IMR-90 (cell line): ENCODE measurements around the gene ANAPC5. TPM values are rescaled to one million over a fixed set of nuclear protein-coding genes. Genes with fewer than 3 reads are reported as not detected.

Experiments used
- ATAC-seq: fragments of 200-7000 bp; cut with Tn5 transposase; 2 replicates; pipeline ENCODE4 v1.9.1; 2020; ENCODE audit warnings: low read depth, mild to moderate bottlenecking, moderate library complexity
- BruUV-seq: library from RNA; stranded (reverse); fragments of 400-500 nt; replicated peaks from 2 replicates; lab custom pipeline; 2021; lab: Mats Ljungman, UMichigan
- CTCF ChIA-PET: fragments of 300-600 bp; formaldehyde crosslinking; extraction: SDS; loops from one replicate; lab custom pipeline; 2021; ENCODE audit warnings: antibody characterized with exemption; lab: Yijun Ruan, JAX
- POLR2A ChIA-PET: fragments of 300-600 bp; sonication (Branson Sonifier 250); formaldehyde crosslinking; loops from one replicate; lab custom pipeline; 2022; ENCODE audit warnings: antibody characterized with exemption; ENCODE audit not compliant: unreplicated experiment; lab: Charles Lee
- DNase-seq: peaks from one replicate; pipeline ENCODE4 v3.0.0; 2013
- H2AFZ ChIP-seq: replicated peaks from 2 replicates; pipeline ENCODE3; 2013; ENCODE audit warnings: low read length, mild to moderate bottlenecking; ENCODE audit not compliant: poor library complexity
- H2AK5ac ChIP-seq: 2 replicates; pipeline ENCODE4 v1.6.1; 2013; ENCODE audit warnings: low read depth, low read length, inconsistent platforms
- H2AK9ac ChIP-seq: replicated peaks from 2 replicates; pipeline ENCODE3; 2013; ENCODE audit warnings: mild to moderate bottlenecking, low read depth, low read length, moderate library complexity; ENCODE audit not compliant: poor library complexity
- H2BK120ac ChIP-seq: 2 replicates; pipeline ENCODE4 v1.6.1; 2013; ENCODE audit warnings: low read depth, low read length, inconsistent platforms
- H2BK15ac ChIP-seq: 3 replicates; pipeline ENCODE4 v1.6.1; 2013; ENCODE audit warnings: low read depth, low read length, inconsistent platforms
- H2BK20ac ChIP-seq: 2 replicates; pipeline ENCODE4 v1.6.1; 2013; ENCODE audit warnings: low read depth, mild to moderate bottlenecking, inconsistent platforms, low read length, moderate library complexity
- H2BK5ac ChIP-seq: 2 replicates; pipeline ENCODE4 v1.6.1; 2013; ENCODE audit warnings: mild to moderate bottlenecking, low read depth, low read length, inconsistent platforms; ENCODE audit not compliant: poor library complexity, severe bottlenecking
- H3K14ac ChIP-seq: replicated peaks from 2 replicates; pipeline ENCODE4 v1.6.1; 2013; ENCODE audit warnings: low read depth, low read length, inconsistent platforms
- H3K18ac ChIP-seq: 2 replicates; pipeline ENCODE4 v1.6.1; 2013; ENCODE audit warnings: low read depth, low read length, control low read depth
- H3K23ac ChIP-seq: 2 replicates; pipeline ENCODE4 v1.6.1; 2013; ENCODE audit warnings: low read depth, low read length, inconsistent platforms
- H3K27ac ChIP-seq: 2 replicates; pipeline ENCODE4 v1.5.1; 2013; ENCODE audit warnings: mild to moderate bottlenecking, control low read depth, low read length; ENCODE audit not compliant: insufficient read depth
- H3K27me3 ChIP-seq: 2 replicates; pipeline ENCODE4 v1.6.1; 2013; ENCODE audit warnings: low read length; ENCODE audit not compliant: control insufficient read depth, insufficient read depth
- H3K36me3 ChIP-seq: 2 replicates; pipeline ENCODE4 v1.6.1; 2013; ENCODE audit warnings: low read length, mixed read lengths; ENCODE audit not compliant: control insufficient read depth, insufficient read depth
- H3K4ac ChIP-seq: 2 replicates; pipeline ENCODE4 v1.6.1; 2013; ENCODE audit warnings: low read depth, low read length, inconsistent platforms
- H3K4me1 ChIP-seq: 2 replicates; pipeline ENCODE4 v1.6.1; 2013; ENCODE audit warnings: low read length, mixed read lengths; ENCODE audit not compliant: control insufficient read depth, insufficient read depth
- H3K4me2 ChIP-seq: 2 replicates; pipeline ENCODE4 v1.6.1; 2013; ENCODE audit warnings: low read depth, mild to moderate bottlenecking, control low read depth, low read length, moderate library complexity
- H3K4me3 ChIP-seq: 2 replicates; pipeline ENCODE4 v1.5.1; 2013; ENCODE audit warnings: low read depth, mild to moderate bottlenecking, control low read depth, low read length, moderate library complexity; ENCODE audit not compliant: insufficient read depth
- H3K56ac ChIP-seq: 2 replicates; pipeline ENCODE4 v1.6.1; 2013; ENCODE audit warnings: low read length, inconsistent platforms; ENCODE audit not compliant: insufficient read depth; ENCODE audit errors: extremely low read depth
- H3K79me1 ChIP-seq, 2 experiments: 2 replicates each; pipeline ENCODE4 v1.6.1; 2013; ENCODE audit warnings: low read length in 2 of 2, inconsistent platforms in 1 of 2, low read depth in 1 of 2
- H3K9ac ChIP-seq: 2 replicates; pipeline ENCODE4 v1.6.1; 2013; ENCODE audit warnings: low read depth, low read length, control low read depth
- H3K9me1 ChIP-seq: 2 replicates; pipeline ENCODE4 v1.6.1; 2013; ENCODE audit warnings: low read length, inconsistent platforms; ENCODE audit not compliant: insufficient read depth
- H3K9me3 ChIP-seq: 2 replicates; pipeline ENCODE4 v1.6.1; 2013; ENCODE audit warnings: low read length; ENCODE audit not compliant: control insufficient read depth, insufficient read depth
- H4K20me1 ChIP-seq: 2 replicates; pipeline ENCODE4 v1.6.1; 2013; ENCODE audit warnings: low read length, inconsistent platforms; ENCODE audit not compliant: insufficient read depth
- H4K5ac ChIP-seq: 2 replicates; pipeline ENCODE4 v1.6.1; 2013; ENCODE audit warnings: mild to moderate bottlenecking, low read depth, low read length, control low read depth
- H4K8ac ChIP-seq, 2 experiments: 2 replicates each; pipeline ENCODE4 v1.6.1; 2013; ENCODE audit warnings: low read depth in 2 of 2, low read length in 2 of 2, control low read depth in 1 of 2, inconsistent platforms in 1 of 2
- H4K91ac ChIP-seq: 2 replicates; pipeline ENCODE4 v1.6.1; 2013; ENCODE audit warnings: low read depth, low read length, inconsistent platforms; ENCODE audit not compliant: insufficient read depth
- BHLHE40 ChIP-seq: fragments of 150-350 bp; IDR thresholded peaks from 2 replicates; pipeline ENCODE4 v1.6.1; 2016; ENCODE audit warnings: mild to moderate bottlenecking, low read depth, low read length
- CEBPB ChIP-seq: IDR thresholded peaks from 2 replicates; pipeline ENCODE4 v1.6.1; 2012; ENCODE audit warnings: low read depth, low read length, improper control_type of control experiment
- CHD1 ChIP-seq: IDR thresholded peaks from 2 replicates; pipeline ENCODE4 v1.6.1; 2012; ENCODE audit warnings: low read depth, low read length, improper control_type of control experiment
- FOS ChIP-seq: fragments of 150-350 bp; IDR thresholded peaks from 2 replicates; pipeline ENCODE4 v1.6.1; 2016; ENCODE audit warnings: low read depth, low read length
- MAFK ChIP-seq: IDR thresholded peaks from 2 replicates; pipeline ENCODE4 v1.6.1; 2012; ENCODE audit warnings: low read depth, low read length, improper control_type of control experiment
- MAZ ChIP-seq: IDR thresholded peaks from 2 replicates; pipeline ENCODE4 v1.6.1; 2012; ENCODE audit warnings: low read depth, mild to moderate bottlenecking, low read length, improper control_type of control experiment, moderate library complexity, borderline replicate concordance
- MXI1 ChIP-seq: IDR thresholded peaks from 2 replicates; pipeline ENCODE4 v1.6.1; 2012; ENCODE audit warnings: low read depth, mild to moderate bottlenecking, low read length, moderate library complexity, borderline replicate concordance
- POLR2A ChIP-seq: IDR thresholded peaks from 2 replicates; pipeline ENCODE4 v1.6.1; 2012; ENCODE audit warnings: mild to moderate bottlenecking, low read depth, low read length
- RAD21 ChIP-seq: IDR thresholded peaks from 2 replicates; pipeline ENCODE4 v1.6.1; 2012; ENCODE audit warnings: low read length, improper control_type of control experiment
- RCOR1 ChIP-seq: IDR thresholded peaks from 2 replicates; pipeline ENCODE4 v1.6.1; 2012; ENCODE audit warnings: mild to moderate bottlenecking, low read length, improper control_type of control experiment; ENCODE audit not compliant: insufficient replicate concordance
- RFX5 ChIP-seq: IDR thresholded peaks from 2 replicates; pipeline ENCODE4 v1.8.0; 2012; ENCODE audit warnings: low read depth, mild to moderate bottlenecking, low read length, moderate library complexity
- SMC3 ChIP-seq: fragments of 150-350 bp; IDR thresholded peaks from 2 replicates; pipeline ENCODE4 v1.6.1; 2016; ENCODE audit warnings: low read depth, mild to moderate bottlenecking, antibody characterized with exemption, low read length, moderate library complexity
- dilution Hi-C: fragments of 300-500 bp; cut with HindIII; formaldehyde crosslinking; loops from one replicate; pipeline ENCODE4 v1.14.3; 2018; ENCODE audit warnings: low sequenced_read_pairs; ENCODE audit not compliant: unreplicated experiment
- in situ Hi-C: fragments of 300-500 bp; cut with MboI; formaldehyde crosslinking; loops from 3 replicates; pipeline ENCODE4 v1.14.3; 2019; ENCODE audit warnings: low sequenced_read_pairs, inconsistent platforms, mixed read lengths
- intact Hi-C: fragments of 100-400 bp; cut with micrococcal nuclease; formaldehyde crosslinking; loops from 2 replicates; pipeline ENCODE4 v1.10.0; 2022
- polyA plus RNA-seq, 3 experiments: library from polyadenylated mRNA; depleted of rRNA; stranded (reverse); fragments of >200 nt; gene quantifications; 2 replicates each; pipeline ENCODE4 v1.2.3, GENCODE V29; 2012; ENCODE audit warnings: low replicate concordance in 1 of 3
- total RNA-seq: library from RNA; depleted of rRNA; stranded (reverse); fragments of >200 nt; gene quantifications from 2 replicates; pipeline ENCODE4 v1.2.3, GENCODE V29; 2012
- TF ChIP-seq, protein P1 (sequence below): conservative IDR thresholded peaks from 2 replicates; pipeline ENCODE4 v1.5.1; 2012; ENCODE audit warnings: mild to moderate bottlenecking, low read depth, low read length, improper control_type of control experiment
- TF ChIP-seq, protein P2 (sequence below): fragments of 150-350 bp; IDR thresholded peaks from 2 replicates; pipeline ENCODE4 v1.6.1; 2017; ENCODE audit warnings: mild to moderate bottlenecking, antibody characterized with exemption, low read length, low read depth

Gene ANAPC5
- total and polyA plus RNA-seq, 2 of the 4 experiments (the other 2 are of a cell fraction), result 157 to 211 TPM

DNA sequence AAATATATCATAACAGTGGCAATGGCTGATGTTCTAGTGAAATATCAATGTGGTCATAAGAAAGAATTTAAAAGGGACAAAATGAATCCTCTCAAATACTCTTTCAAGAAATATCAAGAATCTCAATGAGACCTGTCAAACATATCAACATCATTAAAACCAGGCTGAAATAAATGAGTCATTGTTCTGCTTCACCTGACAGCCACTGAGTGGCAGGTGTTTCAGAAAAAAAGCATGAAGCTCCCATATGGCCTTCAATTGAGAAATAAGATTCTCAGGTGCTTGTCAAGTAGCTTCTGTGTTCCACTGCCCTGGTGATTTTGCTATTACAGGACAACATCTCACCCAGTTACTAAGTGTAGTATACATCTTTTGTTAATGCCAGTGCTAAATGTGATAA is 21.5 kb downstream of the ANAPC5 start:
- Histone ChIP-seq H3K4me3 (no peak overlapping the region), H4K91ac (no peak overlapping the region), H4K8ac (no peak overlapping the region), H3K56ac (no peak overlapping the region), H3K27me3 (no peaks in the 10 kb centered on the region), H3K27ac (no peak overlapping the region), H2BK20ac (no peak overlapping the region), H3K9ac (no peak overlapping the region), H3K18ac (no peak overlapping the region), H3K14ac (no peak overlapping the region), H3K9me3 (no peaks in the 10 kb centered on the region), H3K23ac (no peak overlapping the region), H2AFZ (no peak overlapping the region), H2AK5ac (no peak overlapping the region), H3K4me1 (no peaks in the 10 kb centered on the region), H3K4me2 (no peak overlapping the region), H3K36me3 (peaks cover 41% of the 10 kb centered on the region), H2BK120ac (no peak overlapping the region), H3K9me1 (no peaks in the 10 kb centered on the region), H2BK5ac (no peak overlapping the region), H3K4ac (no peak overlapping the region), H2BK15ac (no peak overlapping the region), H4K5ac (no peak overlapping the region), H2AK9ac (no peak overlapping the region), H3K79me1 (peaks cover 3 to 10% of the 10 kb centered on the region in 2 experiments; a peak in 2 of 4 replicates), H4K20me1 (no peaks in the 10 kb centered on the region)
- ChIA-PET POLR2A (no interaction called here), CTCF (no interaction called here)
- intact Hi-C loops, result loop anchor here (5.0 kb wide), 1 partner anchor 72 kb away; the partner anchor contains the start of gene RNF34
- dilution Hi-C loops, result no loop called here
- ATAC-seq (no peak), DNase-seq (no peak)
- TF ChIP-seq RFX5 (no peak), FOS (no peak), CHD1 (no peak), MAFK (no peak), SMC3 (no peak), BHLHE40 (no peak), MXI1 (no peak), RCOR1 (no peak), MAZ (no peak), CEBPB (no peak), RAD21 (no peak), POLR2A (no peak)
- TF ChIP-seq, protein P1, sequence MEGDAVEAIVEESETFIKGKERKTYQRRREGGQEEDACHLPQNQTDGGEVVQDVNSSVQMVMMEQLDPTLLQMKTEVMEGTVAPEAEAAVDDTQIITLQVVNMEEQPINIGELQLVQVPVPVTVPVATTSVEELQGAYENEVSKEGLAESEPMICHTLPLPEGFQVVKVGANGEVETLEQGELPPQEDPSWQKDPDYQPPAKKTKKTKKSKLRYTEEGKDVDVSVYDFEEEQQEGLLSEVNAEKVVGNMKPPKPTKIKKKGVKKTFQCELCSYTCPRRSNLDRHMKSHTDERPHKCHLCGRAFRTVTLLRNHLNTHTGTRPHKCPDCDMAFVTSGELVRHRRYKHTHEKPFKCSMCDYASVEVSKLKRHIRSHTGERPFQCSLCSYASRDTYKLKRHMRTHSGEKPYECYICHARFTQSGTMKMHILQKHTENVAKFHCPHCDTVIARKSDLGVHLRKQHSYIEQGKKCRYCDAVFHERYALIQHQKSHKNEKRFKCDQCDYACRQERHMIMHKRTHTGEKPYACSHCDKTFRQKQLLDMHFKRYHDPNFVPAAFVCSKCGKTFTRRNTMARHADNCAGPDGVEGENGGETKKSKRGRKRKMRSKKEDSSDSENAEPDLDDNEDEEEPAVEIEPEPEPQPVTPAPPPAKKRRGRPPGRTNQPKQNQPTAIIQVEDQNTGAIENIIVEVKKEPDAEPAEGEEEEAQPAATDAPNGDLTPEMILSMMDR, result no peak
- TF ChIP-seq, protein P2, sequence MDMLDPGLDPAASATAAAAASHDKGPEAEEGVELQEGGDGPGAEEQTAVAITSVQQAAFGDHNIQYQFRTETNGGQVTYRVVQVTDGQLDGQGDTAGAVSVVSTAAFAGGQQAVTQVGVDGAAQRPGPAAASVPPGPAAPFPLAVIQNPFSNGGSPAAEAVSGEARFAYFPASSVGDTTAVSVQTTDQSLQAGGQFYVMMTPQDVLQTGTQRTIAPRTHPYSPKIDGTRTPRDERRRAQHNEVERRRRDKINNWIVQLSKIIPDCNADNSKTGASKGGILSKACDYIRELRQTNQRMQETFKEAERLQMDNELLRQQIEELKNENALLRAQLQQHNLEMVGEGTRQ, result no peak
- in situ Hi-C loops, result no loop called here
- no TSS peak for BruUV-seq
